PFSK-1 (cell line): Measurements from ENCODE around the gene DCTPP1.

Experiments used
- FOXP2 ChIP-seq: optimal IDR thresholded peaks from 2 replicates; pipeline ENCODE3; 2011; ENCODE audit warnings: borderline replicate concordance, control low read depth, inconsistent platforms; ENCODE audit not compliant: insufficient read depth; ENCODE audit errors: extremely low read length, extremely low read depth
- POLR2AphosphoS5 ChIP-seq: IDR thresholded peaks from 2 replicates; pipeline ENCODE4 v1.6.1; 2012; ENCODE audit warnings: low read depth, mild to moderate bottlenecking, control low read depth, low read length, moderate library complexity
- SIN3A ChIP-seq: IDR thresholded peaks from 2 replicates; pipeline ENCODE4 v1.6.1; 2012; ENCODE audit warnings: mild to moderate bottlenecking, low read length, moderate library complexity, borderline replicate concordance; ENCODE audit not compliant: insufficient read depth
- TAF1 ChIP-seq: IDR thresholded peaks from 2 replicates; pipeline ENCODE4 v1.6.1; 2012; ENCODE audit warnings: low read length, control low read depth, borderline replicate concordance; ENCODE audit not compliant: insufficient read depth
- TF ChIP-seq, protein P1 (sequence below), 2 experiments: IDR thresholded peaks; 2 replicates each; pipeline versions ENCODE4 v1.6.1 to v1.8.0; 2011 to 2012; ENCODE audit warnings: low read depth in 2 of 2, low read length in 2 of 2, control low read depth in 1 of 2, inconsistent platforms in 1 of 2, mild to moderate bottlenecking in 1 of 2, moderate library complexity in 1 of 2; ENCODE audit not compliant: insufficient read depth in 1 of 2

DNA sequence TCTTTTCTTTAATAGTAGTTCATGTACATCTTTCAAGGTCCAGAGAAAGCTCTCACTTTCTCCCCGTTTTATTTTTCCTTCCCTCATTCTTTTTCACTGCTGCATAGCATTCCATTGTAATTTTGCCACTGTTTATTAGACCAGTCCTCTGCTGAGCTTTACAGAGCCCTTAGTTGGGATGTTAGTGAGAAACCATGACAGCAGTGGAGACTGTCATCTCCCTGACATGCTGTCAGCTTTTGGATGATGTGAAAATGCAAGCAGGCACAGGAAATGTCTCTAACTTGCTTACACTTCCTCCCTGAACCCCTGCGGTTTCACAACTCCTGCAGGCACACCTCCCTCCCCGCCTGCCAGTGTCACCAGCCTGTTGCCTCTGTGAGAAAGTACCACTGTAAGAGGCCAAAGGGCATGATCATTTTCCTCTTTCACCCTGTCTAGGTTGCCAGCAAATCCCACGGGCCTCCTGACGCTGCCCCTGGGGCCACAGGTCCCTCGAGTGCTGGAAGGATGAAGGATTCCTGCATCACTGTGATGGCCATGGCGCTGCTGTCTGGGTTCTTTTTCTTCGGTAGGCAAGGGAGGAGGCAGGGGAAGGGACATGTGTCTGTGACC is 42.6 kb upstream of the DCTPP1 start, which contains the start of gene ITGAL:
- TF ChIP-seq POLR2AphosphoS5 (no peak), SIN3A (no peak), TAF1 (no peak), FOXP2 (no peak)
- TF ChIP-seq, protein P1, sequence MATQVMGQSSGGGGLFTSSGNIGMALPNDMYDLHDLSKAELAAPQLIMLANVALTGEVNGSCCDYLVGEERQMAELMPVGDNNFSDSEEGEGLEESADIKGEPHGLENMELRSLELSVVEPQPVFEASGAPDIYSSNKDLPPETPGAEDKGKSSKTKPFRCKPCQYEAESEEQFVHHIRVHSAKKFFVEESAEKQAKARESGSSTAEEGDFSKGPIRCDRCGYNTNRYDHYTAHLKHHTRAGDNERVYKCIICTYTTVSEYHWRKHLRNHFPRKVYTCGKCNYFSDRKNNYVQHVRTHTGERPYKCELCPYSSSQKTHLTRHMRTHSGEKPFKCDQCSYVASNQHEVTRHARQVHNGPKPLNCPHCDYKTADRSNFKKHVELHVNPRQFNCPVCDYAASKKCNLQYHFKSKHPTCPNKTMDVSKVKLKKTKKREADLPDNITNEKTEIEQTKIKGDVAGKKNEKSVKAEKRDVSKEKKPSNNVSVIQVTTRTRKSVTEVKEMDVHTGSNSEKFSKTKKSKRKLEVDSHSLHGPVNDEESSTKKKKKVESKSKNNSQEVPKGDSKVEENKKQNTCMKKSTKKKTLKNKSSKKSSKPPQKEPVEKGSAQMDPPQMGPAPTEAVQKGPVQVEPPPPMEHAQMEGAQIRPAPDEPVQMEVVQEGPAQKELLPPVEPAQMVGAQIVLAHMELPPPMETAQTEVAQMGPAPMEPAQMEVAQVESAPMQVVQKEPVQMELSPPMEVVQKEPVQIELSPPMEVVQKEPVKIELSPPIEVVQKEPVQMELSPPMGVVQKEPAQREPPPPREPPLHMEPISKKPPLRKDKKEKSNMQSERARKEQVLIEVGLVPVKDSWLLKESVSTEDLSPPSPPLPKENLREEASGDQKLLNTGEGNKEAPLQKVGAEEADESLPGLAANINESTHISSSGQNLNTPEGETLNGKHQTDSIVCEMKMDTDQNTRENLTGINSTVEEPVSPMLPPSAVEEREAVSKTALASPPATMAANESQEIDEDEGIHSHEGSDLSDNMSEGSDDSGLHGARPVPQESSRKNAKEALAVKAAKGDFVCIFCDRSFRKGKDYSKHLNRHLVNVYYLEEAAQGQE (IDR thresholded peaks at IDR 0.05; ENCODE audit: insufficient read depth in 1 of 2, low read depth in 2 of 2, low read length in 2 of 2), result no peak
